ENCODE results near the gene KHK. TPM values are rescaled to one million over a fixed set of nuclear protein-coding genes. Genes with fewer than 3 reads are reported as not detected.

Gene KHK
- total RNA-seq, 1 donor from 2014 or later, result 0.85 TPM

GRCh38 chr2:27087823-27088410 is 1.3 kb downstream of the KHK start:
- Histone ChIP-seq H3K4me1 (peaks cover 4 to 18% of the 10 kb centered on the region in 2 donors), H3K9me3 (no peaks in the 10 kb centered on the region), H3K36me3 (peaks cover 4 to 7% of the 10 kb centered on the region in 2 donors), H3K4me3 (no peak overlapping the region), H3K27me3 (no peaks in the 10 kb centered on the region), H3K27ac (no peak overlapping the region)
- no peak for TF ChIP-seq CTCF (IDR thresholded peaks at IDR 0.05)
- no peak for DNase-seq (ENCODE audit: low spot score in 2 of 2)
- intact Hi-C loops (cut with DNase I), result loop anchor here (2.0 to 5.0 kb wide), 2 partner anchors 44 to 125 kb away; partner anchors contain the start of genes ATRAID, PREB and SLC5A6

- no peaks in the 10 kb centered on the region for H3K27me3 ChIP-seq
- no peak for DNase-seq (ENCODE audit: low spot score in 2 of 2)
- intact Hi-C loops (cut with DNase I), result loop anchor here (5.0 kb wide), 1 partner anchor 44 kb away; the partner anchor contains the start of gene PREB
- H3K36me3 ChIP-seq, result no peaks in the 10 kb centered on the region
- H3K4me1 ChIP-seq, result peaks cover 4 to 18% of the 10 kb centered on the region in 2 donors
- H3K9me3 ChIP-seq, result no peaks in the 10 kb centered on the region
- TF ChIP-seq CTCF (IDR thresholded peaks at IDR 0.05), result no peak
- no peak overlapping the region for H3K27ac ChIP-seq
- H3K4me3 ChIP-seq, result no peak overlapping the region
Measured at GRCh38 chr2:27088634-27089033, 2.1 kb downstream of the KHK start.

GRCh38 chr2:27089111-27089954 is 2.8 kb downstream of the KHK start:
- intact Hi-C loops (cut with DNase I), result loop anchor here (5.0 kb wide), 1 partner anchor 43 kb away; the partner anchor contains the start of gene PREB

GRCh38 chr2:27091746-27092695 is 5.4 kb downstream of the KHK start:
- intact Hi-C loops (cut with DNase I), result no loop called here
- DNase-seq (ENCODE audit: low spot score in 2 of 2), result no peak
- H3K4me1 ChIP-seq, result peaks cover 4 to 14% of the 10 kb centered on the region in 2 donors
- no peaks in the 10 kb centered on the region for H3K9me3 ChIP-seq
- TF ChIP-seq CTCF (IDR thresholded peaks at IDR 0.05), result no peak
- H3K27ac ChIP-seq, result no peak overlapping the region
- H3K36me3 ChIP-seq, result no peaks in the 10 kb centered on the region
- H3K4me3 ChIP-seq, result no peak overlapping the region
- no peaks in the 10 kb centered on the region for H3K27me3 ChIP-seq

More at GRCh38 chr2:27089111-27089954, 2.8 kb downstream of the KHK start:
- H3K9me3 ChIP-seq, result no peaks in the 10 kb centered on the region
- H3K4me3 ChIP-seq, result no peak overlapping the region
- peaks cover 4 to 18% of the 10 kb centered on the region in 2 donors for H3K4me1 ChIP-seq
- H3K27me3 ChIP-seq, result no peaks in the 10 kb centered on the region
- TF ChIP-seq CTCF (IDR thresholded peaks at IDR 0.05), result no peak
- H3K36me3 ChIP-seq, result no peaks in the 10 kb centered on the region
- no peak for DNase-seq (ENCODE audit: low spot score in 2 of 2)
- no peak overlapping the region for H3K27ac ChIP-seq

GRCh38 chr2:27092696-27093429 is 6.3 kb downstream of the KHK start:
- Histone ChIP-seq H3K27me3 (no peaks in the 10 kb centered on the region), H3K9me3 (no peaks in the 10 kb centered on the region), H3K4me3 (no peak overlapping the region), H3K4me1 (peaks cover 4 to 10% of the 10 kb centered on the region in 2 donors), H3K27ac (no peak overlapping the region), H3K36me3 (no peaks in the 10 kb centered on the region)
- no peak for DNase-seq (ENCODE audit: low spot score in 2 of 2)
- TF ChIP-seq CTCF (IDR thresholded peaks at IDR 0.05), result no peak
- intact Hi-C loops (cut with DNase I), result no loop called here
